GM12891 (cell line): Measurements from ENCODE around the gene PRKACB.

Experiments used
- POLR2A ChIP-seq: IDR thresholded peaks from 2 replicates; pipeline ENCODE4 v1.6.1; 2011; ENCODE audit warnings: low read depth, low read length, control low read depth
- POLR2AphosphoS5 ChIP-seq: IDR thresholded peaks from 2 replicates; pipeline ENCODE4 v1.6.1; 2011; ENCODE audit warnings: low read depth, low read length, control low read depth

- TF ChIP-seq POLR2AphosphoS5 (no peak), POLR2A (no peak)
Observed at GRCh38 chr1:84236256-84236655, 92.2 kb downstream of the PRKACB start.
